PC-9 (cell line): ENCODE measurements around the gene CCDC60. TPM values are rescaled to one million over a fixed set of nuclear protein-coding genes. Genes with fewer than 3 reads are reported as not detected.
A peak's percentile ranks its signal among the peaks of the same experiment; 100 is the strongest.

Experiments used
- BruUV-seq: library from RNA; stranded (reverse); fragments of 400-500 nt; replicated peaks from 2 replicates; lab custom pipeline; 2021; lab: Mats Ljungman, UMichigan
- CTCF ChIA-PET: fragments of 300-600 bp; sonication (Branson Sonifier 250); formaldehyde crosslinking; loops from one replicate; lab custom pipeline; 2022; ENCODE audit warnings: antibody characterized with exemption; lab: Charles Lee
- POLR2A ChIA-PET: fragments of 300-600 bp; sonication (Branson Sonifier 250); formaldehyde crosslinking; loops from one replicate; lab custom pipeline; 2022; ENCODE audit warnings: antibody characterized with exemption; ENCODE audit not compliant: unreplicated experiment; lab: Charles Lee
- DNase-seq, 2 experiments: peaks; one replicate each; pipeline versions ENCODE4 v3.0.0 to v3.0.0-alpha.2; 2015 to 2022; ENCODE audit warnings: mixed read lengths in 1 of 2
- H2AFZ ChIP-seq: fragments of 200-600 bp; sonication (generic); 2 replicates; pipeline ENCODE4 v1.8.1; 2017; ENCODE audit warnings: antibody characterized with exemption
- H3F3A ChIP-seq: fragments of 200-600 bp; sonication (generic); 2 replicates; pipeline ENCODE4 v1.8.1; 2017; ENCODE audit warnings: antibody characterized with exemption, mild to moderate bottlenecking, low read depth; ENCODE audit not compliant: insufficient read depth
- H3K27ac ChIP-seq: fragments of 200-600 bp; sonication (generic); 2 replicates; pipeline ENCODE4 v1.6.1; 2016; ENCODE audit warnings: mixed run types
- H3K27me3 ChIP-seq: fragments of 200-600 bp; sonication (generic); 2 replicates; pipeline ENCODE4 v1.6.1; 2016; ENCODE audit warnings: low read depth, mixed run types; ENCODE audit not compliant: insufficient read depth
- H3K36me3 ChIP-seq: fragments of 200-600 bp; sonication (generic); 2 replicates; pipeline ENCODE4 v1.6.1; 2016; ENCODE audit warnings: low read depth, mixed run types
- H3K4me1 ChIP-seq: fragments of 200-600 bp; sonication (generic); replicated peaks from 2 replicates; pipeline ENCODE4 v1.6.1; 2016; ENCODE audit warnings: mixed run types; ENCODE audit not compliant: insufficient read depth
- H3K4me2 ChIP-seq: fragments of 200-600 bp; sonication (generic); 2 replicates; pipeline ENCODE4 v1.6.1; 2017; ENCODE audit warnings: mixed run types
- H3K4me3 ChIP-seq: fragments of 200-600 bp; sonication (generic); 2 replicates; pipeline ENCODE4 v1.6.1; 2016; ENCODE audit warnings: mixed run types
- H3K79me2 ChIP-seq: fragments of 200-600 bp; sonication (generic); 2 replicates; pipeline ENCODE4 v1.6.1; 2017; ENCODE audit warnings: low read depth, mixed run types
- H3K9me2 ChIP-seq: fragments of 200-600 bp; sonication (generic); 2 replicates; pipeline ENCODE4 v1.8.1; 2017; ENCODE audit warnings: mild to moderate bottlenecking; ENCODE audit not compliant: insufficient read depth
- H3K9me3 ChIP-seq: fragments of 200-600 bp; sonication (generic); 2 replicates; pipeline ENCODE4 v1.8.1; 2016; ENCODE audit warnings: low read depth; ENCODE audit not compliant: insufficient read depth
- H4K20me1 ChIP-seq: fragments of 200-600 bp; sonication (generic); 2 replicates; pipeline ENCODE4 v1.8.1; 2017; ENCODE audit not compliant: insufficient read depth
- EZH2 ChIP-seq: fragments of 200-600 bp; sonication (generic); IDR thresholded peaks from 2 replicates; pipeline ENCODE4 v1.8.0; 2017; ENCODE audit warnings: antibody characterized with exemption, low read depth
- intact Hi-C: fragments of 100-400 bp; cut with micrococcal nuclease; formaldehyde crosslinking; loops from one replicate; pipeline ENCODE4 v1.10.0; 2022; ENCODE audit not compliant: unreplicated experiment
- total RNA-seq: library from RNA; stranded (reverse); gene quantifications from 2 replicates; pipeline ENCODE4 v1.2.3, GENCODE V29; 2021
- TF ChIP-seq, protein P1 (sequence below): fragments of 200-600 bp; sonication (generic); conservative IDR thresholded peaks from 2 replicates; pipeline ENCODE4 v1.6.1; 2017; ENCODE audit warnings: mixed run types, antibody characterized with exemption, mild to moderate bottlenecking, moderate library complexity

The CCDC60 gene
- total RNA-seq, 1 experiment from 2014 or later: not detected

DNA sequence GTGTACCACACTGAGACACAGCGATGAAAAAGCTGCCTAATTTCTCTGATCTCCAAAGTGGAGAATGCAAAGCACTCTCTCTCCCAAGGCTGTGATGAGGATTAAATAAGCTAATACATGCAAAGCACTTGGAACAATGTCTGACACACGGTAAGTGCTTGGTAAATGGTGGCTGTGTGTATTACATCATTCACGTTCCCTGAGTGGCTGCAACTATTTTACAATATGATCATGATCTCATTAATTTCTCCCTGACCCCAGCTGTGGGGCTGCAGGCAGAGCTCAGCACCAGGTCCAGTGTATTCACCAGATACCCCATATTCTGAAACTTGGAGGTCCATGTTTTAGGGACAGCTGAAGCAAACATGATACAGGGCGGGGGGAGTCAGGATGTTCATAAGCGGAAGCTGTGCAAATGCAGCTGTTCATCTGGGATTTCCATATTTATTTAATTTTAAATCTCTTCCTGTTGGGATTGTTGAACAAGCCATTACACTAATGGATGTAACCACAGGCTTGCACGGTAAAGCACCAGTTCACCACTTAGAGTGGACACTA, 106.4 kb downstream of the CCDC60 start:
- Histone ChIP-seq H2AFZ (no peak overlapping the region), H3K27me3 (peaks cover 5% of the 10 kb centered on the region; the same call in 1 of the 2 replicates), H3K36me3 (no peaks in the 10 kb centered on the region), H3K9me3 (no peaks in the 10 kb centered on the region), H3K4me2 (no peak overlapping the region), H3K9me2 (no peaks in the 10 kb centered on the region), H3K27ac (no peak overlapping the region), H3F3A (no peaks in the 10 kb centered on the region), H3K4me3 (no peak overlapping the region), H3K79me2 (no peaks in the 10 kb centered on the region), H3K4me1 (no peaks in the 10 kb centered on the region), H4K20me1 (no peaks in the 10 kb centered on the region)
- DNase-seq: no peak
- ChIA-PET CTCF (no interaction called here), POLR2A (interaction anchor here (0.7 to 0.9 kb wide), 2 partner anchors 9 to 352 kb away, joined by 4 to 6 read pairs; no protein-coding TSS in a partner anchor)
- no peak for TF ChIP-seq EZH2
- TF ChIP-seq, protein P1, sequence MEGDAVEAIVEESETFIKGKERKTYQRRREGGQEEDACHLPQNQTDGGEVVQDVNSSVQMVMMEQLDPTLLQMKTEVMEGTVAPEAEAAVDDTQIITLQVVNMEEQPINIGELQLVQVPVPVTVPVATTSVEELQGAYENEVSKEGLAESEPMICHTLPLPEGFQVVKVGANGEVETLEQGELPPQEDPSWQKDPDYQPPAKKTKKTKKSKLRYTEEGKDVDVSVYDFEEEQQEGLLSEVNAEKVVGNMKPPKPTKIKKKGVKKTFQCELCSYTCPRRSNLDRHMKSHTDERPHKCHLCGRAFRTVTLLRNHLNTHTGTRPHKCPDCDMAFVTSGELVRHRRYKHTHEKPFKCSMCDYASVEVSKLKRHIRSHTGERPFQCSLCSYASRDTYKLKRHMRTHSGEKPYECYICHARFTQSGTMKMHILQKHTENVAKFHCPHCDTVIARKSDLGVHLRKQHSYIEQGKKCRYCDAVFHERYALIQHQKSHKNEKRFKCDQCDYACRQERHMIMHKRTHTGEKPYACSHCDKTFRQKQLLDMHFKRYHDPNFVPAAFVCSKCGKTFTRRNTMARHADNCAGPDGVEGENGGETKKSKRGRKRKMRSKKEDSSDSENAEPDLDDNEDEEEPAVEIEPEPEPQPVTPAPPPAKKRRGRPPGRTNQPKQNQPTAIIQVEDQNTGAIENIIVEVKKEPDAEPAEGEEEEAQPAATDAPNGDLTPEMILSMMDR: no peak
- intact Hi-C loops: no loop called here
- no TSS peak for BruUV-seq

DNA sequence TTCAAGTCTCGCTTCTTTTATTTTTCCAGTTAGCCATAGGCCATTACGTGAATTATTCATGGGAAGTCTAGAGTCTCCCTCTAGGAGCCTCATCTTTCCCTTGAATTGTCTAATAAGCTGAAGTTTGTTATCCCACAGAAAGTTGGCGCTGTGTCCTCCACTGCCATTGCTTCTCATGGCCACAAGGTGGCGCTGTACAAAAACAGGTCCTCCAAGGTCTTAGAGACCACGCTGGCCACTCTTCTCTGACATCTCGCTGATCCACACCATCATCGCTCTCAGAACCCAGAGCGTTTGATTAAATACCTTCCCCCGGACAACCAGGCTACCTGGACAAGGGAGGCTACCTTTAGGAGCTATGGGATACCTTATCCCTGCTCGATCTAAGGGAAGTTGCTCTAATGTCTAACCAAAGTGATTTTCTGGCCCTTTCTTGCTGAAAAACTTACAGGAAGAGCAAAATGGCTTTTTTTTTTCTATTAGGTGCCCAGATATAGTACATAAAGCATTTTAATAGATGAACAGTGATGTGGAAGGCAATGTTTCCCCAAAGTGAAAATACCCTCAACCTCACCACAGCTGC, 110.0 kb downstream of the CCDC60 start:
- Histone ChIP-seq H3K4me3 (no peak overlapping the region), H4K20me1 (no peaks in the 10 kb centered on the region), H3K36me3 (no peaks in the 10 kb centered on the region), H3K79me2 (no peaks in the 10 kb centered on the region), H3K9me3 (no peaks in the 10 kb centered on the region), H3K9me2 (no peaks in the 10 kb centered on the region), H3K4me2 (no peak overlapping the region), H2AFZ (no peak overlapping the region), H3K27me3 (peaks cover 5% of the 10 kb centered on the region; the same call in 1 of the 2 replicates), H3K4me1 (peaks cover 11% of the 10 kb centered on the region; the same call in 1 of the 2 replicates), H3K27ac (no peak overlapping the region), H3F3A (no peaks in the 10 kb centered on the region)
- ChIA-PET CTCF (interaction anchor here (0.5 kb wide), 1 partner anchor 99 kb away, joined by 3 read pairs; no protein-coding TSS in a partner anchor), POLR2A (no interaction called here)
- TF ChIP-seq EZH2: no peak
- TF ChIP-seq, protein P1: peak; percentile 92
- DNase-seq: peak; percentile 21 to 49
- BruUV-seq: no TSS peak
- intact Hi-C loops: loop anchor here (2.0 kb wide), 2 partner anchors 100 to 204 kb away; no protein-coding TSS in a partner anchor

- Histone ChIP-seq H3K4me3 (no peak overlapping the region), H3K27ac (no peak overlapping the region), H3F3A (no peaks in the 10 kb centered on the region), H3K9me2 (no peaks in the 10 kb centered on the region), H3K4me1 (peaks cover 11% of the 10 kb centered on the region; the same call in 1 of the 2 replicates), H3K27me3 (no peaks in the 10 kb centered on the region; the same call in 1 of the 2 replicates), H3K36me3 (no peaks in the 10 kb centered on the region), H3K79me2 (no peaks in the 10 kb centered on the region), H4K20me1 (no peaks in the 10 kb centered on the region), H3K9me3 (no peaks in the 10 kb centered on the region), H2AFZ (no peak overlapping the region), H3K4me2 (no peak overlapping the region)
- POLR2A ChIA-PET: no interaction called here
- BruUV-seq: no TSS peak
- CTCF ChIA-PET: no interaction called here
- TF ChIP-seq, protein P1: no peak
- TF ChIP-seq EZH2: no peak
- peak in 1 of 2 experiments; percentile 45 for DNase-seq
- intact Hi-C loops: no loop called here
Observed at GRCh38 chr12:119446459-119446858, 111.9 kb downstream of the CCDC60 start.
